Thyroid gland (tissue), 4 donors: ENCODE results near the gene CHST13. TPM values are rescaled to one million over a fixed set of nuclear protein-coding genes. Genes with fewer than 3 reads are reported as not detected.
"Not testable (repeated sequence)": the region's sequence is repeated elsewhere in the genome, so short reads cannot be mapped to it uniquely, and the experiment has no call there.

Experiments
- DNase-seq, 2 donors: peaks; one replicate each; pipeline ENCODE4 v3.0.0-alpha.2; 2019
- H3K27ac ChIP-seq, 3 donors: fragments of 200-600 bp; sonication (generic); 1 replicate in 2 of 3; 2 replicates in 1 of 3; pipeline ENCODE4 v1.5.1; 2016 to 2019; ENCODE audit warnings: mild to moderate bottlenecking in 1 of 3, moderate library complexity in 1 of 3
- H3K27me3 ChIP-seq: fragments of 200-600 bp; sonication (generic); one replicate; pipeline ENCODE4 v1.5.1; 2019
- H3K36me3 ChIP-seq, 2 donors: fragments of 200-600 bp; sonication (generic); one replicate each; pipeline ENCODE4 v1.5.1; 2016 to 2019
- H3K4me1 ChIP-seq, 2 donors: fragments of 200-600 bp; sonication (generic); one replicate each; pipeline ENCODE4 v1.5.1; 2017 to 2019
- H3K4me3 ChIP-seq, 3 donors: fragments of 200-600 bp; sonication (generic); replicated peaks in 1 of 3; 1 replicate in 2 of 3; 2 replicates in 1 of 3; pipeline ENCODE4 v1.5.1; 2016; ENCODE audit warnings: mild to moderate bottlenecking in 1 of 3
- H3K9me3 ChIP-seq: fragments of 200-600 bp; sonication (generic); one replicate; pipeline ENCODE4 v1.5.1; 2017
- CTCF ChIP-seq, 6 experiments: fragments of 200-600 bp in 3 of 6; fragments of 450-650 bp in 3 of 6; sonication (generic) in 3 of 6; IDR thresholded peaks; one replicate each; pipeline ENCODE4 v1.5.1; 2016 to 2019; ENCODE audit warnings: antibody characterized with exemption in 6 of 6, mild to moderate bottlenecking in 2 of 6, inconsistent platforms in 1 of 6, moderate library complexity in 1 of 6
- POLR2A ChIP-seq, 2 donors: fragments of 450-650 bp; IDR thresholded peaks; one replicate each; pipeline ENCODE4 v1.6.1; 2017; ENCODE audit warnings: antibody characterized with exemption in 2 of 2, mild to moderate bottlenecking in 2 of 2, moderate library complexity in 1 of 2
- WGBS, 2 donors: methylation state at CpG; one replicate each; pipeline ENCODE4 v1.1.5; 2017; 5-methylcytosine and 5-hydroxymethylcytosine counted together
- intact Hi-C: fragments of 100-400 bp; cut with DNase I; formaldehyde crosslinking; loops from one replicate; pipeline ENCODE4 v1.15.1; 2023
- total RNA-seq, 4 donors: library from RNA; depleted of rRNA; stranded (reverse); fragments of >200 nt; gene quantifications; one replicate each; pipeline ENCODE4 v1.2.3, GENCODE V29; 2016

Gene CHST13
- total RNA-seq, 4 donors from 2014 or later = 0.13 to 0.56 TPM; not detected in 2

DNA sequence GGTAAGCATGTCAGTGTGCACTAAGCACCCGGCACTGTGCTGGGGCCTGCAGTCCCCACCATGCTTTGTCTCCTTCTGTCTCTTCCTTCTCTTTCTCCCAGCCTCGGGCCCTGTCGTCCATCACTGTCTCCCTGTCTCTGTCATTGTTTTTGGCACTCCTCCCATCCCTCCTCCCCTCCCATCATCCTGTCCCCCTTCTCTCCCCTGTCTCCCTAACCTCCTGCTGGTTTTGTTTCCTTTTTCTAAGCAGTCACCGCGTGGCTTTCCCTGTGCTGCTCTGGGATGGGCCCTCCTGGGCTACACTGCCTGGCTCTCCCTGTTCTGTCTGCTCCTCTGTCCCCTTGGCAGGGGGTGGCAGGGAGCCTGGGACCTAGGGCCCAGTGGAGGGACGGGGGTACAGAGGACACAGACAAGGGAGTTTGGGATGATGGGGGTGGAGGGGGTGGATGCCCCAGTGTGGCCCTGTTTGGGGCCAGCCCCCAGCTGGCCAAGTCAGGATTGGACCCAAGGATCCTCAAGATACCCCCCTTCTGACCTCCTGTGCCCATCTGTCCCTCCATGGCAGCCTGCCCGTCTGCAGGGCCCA is 5.7 kb downstream of the CHST13 start:
- Histone ChIP-seq H3K9me3 (no peaks in the 10 kb centered on the region), H3K36me3 (no peaks in the 10 kb centered on the region), H3K4me3 (no peak overlapping the region), H3K27me3 (no peaks in the 10 kb centered on the region), H3K27ac (no peak overlapping the region), H3K4me1 (no peaks in the 10 kb centered on the region)
- intact Hi-C loops = loop anchor here (5.0 kb wide), 1 partner anchor 928 kb away; no protein-coding TSS in a partner anchor
- no peak for DNase-seq
- 72 to 76% methylated on average over 7 of the region's 7 CpGs for WGBS, 2 donors
- no peak for TF ChIP-seq POLR2A (IDR thresholded peaks at IDR 0.05)
- TF ChIP-seq CTCF (IDR thresholded peaks at IDR 0.05) = no peak

DNA sequence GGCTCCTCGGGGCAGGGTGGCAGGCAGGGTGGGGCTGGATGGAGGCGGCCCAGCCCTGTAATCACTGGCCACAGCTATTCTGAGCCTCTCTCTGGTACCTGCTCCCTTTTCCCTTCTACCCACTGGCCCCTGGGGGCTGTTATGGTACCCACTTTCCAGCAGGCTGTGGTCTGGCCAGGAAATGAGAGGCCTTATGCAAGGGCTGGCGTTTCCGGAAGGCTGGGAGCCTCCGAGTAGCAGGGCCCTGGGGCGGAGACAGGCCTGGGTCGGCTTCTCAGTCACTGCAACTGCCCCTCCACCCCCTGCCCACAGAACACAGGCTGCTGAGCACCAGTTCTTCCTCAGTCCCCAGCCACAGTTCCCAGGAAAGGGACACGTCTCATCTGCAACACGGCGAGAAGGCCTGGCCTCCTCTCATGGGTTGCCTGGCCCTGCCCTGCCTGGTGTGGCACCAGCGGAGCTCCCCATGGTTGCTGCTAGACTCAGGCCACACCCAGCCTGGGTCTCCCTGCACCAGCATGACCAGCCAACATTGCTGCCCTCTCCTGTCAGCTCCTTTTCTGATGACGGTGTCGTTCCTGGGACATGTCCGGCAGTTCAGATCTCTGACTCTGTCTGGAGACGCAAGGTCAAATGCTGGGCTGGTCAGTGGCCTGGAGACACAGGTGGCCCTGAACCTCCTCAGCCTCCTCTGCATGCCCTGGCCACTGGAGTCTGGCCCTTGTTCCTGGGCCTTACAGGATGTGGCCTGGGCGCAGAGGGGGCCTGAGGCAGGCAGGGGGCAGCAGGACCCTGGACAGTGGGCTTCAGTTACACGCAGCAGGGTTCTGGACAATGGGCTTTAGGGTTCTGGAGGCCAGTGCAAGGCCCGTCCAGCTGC is 6.5 kb downstream of the CHST13 start:
- no peaks in the 10 kb centered on the region for H3K36me3 ChIP-seq
- no peaks in the 10 kb centered on the region for H3K27me3 ChIP-seq
- TF ChIP-seq CTCF (IDR thresholded peaks at IDR 0.05) = no peak
- no peak for TF ChIP-seq POLR2A (IDR thresholded peaks at IDR 0.05)
- no peak overlapping the region for H3K27ac ChIP-seq
- H3K9me3 ChIP-seq = no peaks in the 10 kb centered on the region
- DNase-seq = no peak
- intact Hi-C loops = no loop called here
- no peaks in the 10 kb centered on the region for H3K4me1 ChIP-seq
- no peak overlapping the region for H3K4me3 ChIP-seq
- 83 to 89% methylated on average over 9 to 16 of the region's 18 CpGs for WGBS, 2 donors

- 73 to 76% methylated on average over 2 to 5 of the region's 6 CpGs for WGBS, 2 donors
- TF ChIP-seq CTCF (IDR thresholded peaks at IDR 0.05) (no peak), POLR2A (IDR thresholded peaks at IDR 0.05) (no peak)
- intact Hi-C loops = no loop called here
- no peak for DNase-seq
- no peaks in the 10 kb centered on the region for H3K36me3 ChIP-seq
- H3K4me1 ChIP-seq = no peaks in the 10 kb centered on the region
- H3K27me3 ChIP-seq = no peaks in the 10 kb centered on the region
- no peaks in the 10 kb centered on the region for H3K9me3 ChIP-seq
- no peak overlapping the region for H3K27ac ChIP-seq
- H3K4me3 ChIP-seq = no peak overlapping the region
Measured at GRCh38 chr3:126531051-126531330, 7.0 kb downstream of the CHST13 start.

DNA sequence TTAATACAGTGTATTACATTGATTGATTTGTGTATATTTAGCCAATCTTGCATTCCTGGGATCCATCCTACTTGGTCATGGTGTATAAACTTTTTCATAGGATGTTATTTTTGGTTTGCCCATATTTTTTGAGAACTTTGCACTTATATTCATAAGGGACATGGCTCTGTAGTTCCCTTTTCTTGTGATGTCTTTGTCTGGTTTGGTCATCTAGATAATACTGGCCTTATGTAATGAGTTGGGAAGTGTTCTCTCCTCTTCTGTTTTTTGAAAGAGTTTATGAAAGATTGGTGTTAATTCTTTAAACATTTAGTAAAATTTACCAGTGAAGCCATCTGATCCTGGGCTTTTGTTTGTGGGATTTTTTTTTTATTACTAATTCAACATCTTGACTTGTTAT is 9.6 kb downstream of the CHST13 start:
- Histone ChIP-seq H3K9me3 (no peaks in the 10 kb centered on the region), H3K36me3 (no peaks in the 10 kb centered on the region), H3K4me1 (no peaks in the 10 kb centered on the region), H3K27me3 (no peaks in the 10 kb centered on the region), H3K4me3 (no peak overlapping the region), H3K27ac (no peak overlapping the region)
- TF ChIP-seq POLR2A (IDR thresholded peaks at IDR 0.05) (no peak), CTCF (IDR thresholded peaks at IDR 0.05) (no peak)
- intact Hi-C loops = no loop called here
- no peak for DNase-seq

GRCh38 chr3:126534716-126535115 is 10.8 kb downstream of the CHST13 start:
- WGBS, 2 donors = 72 to 100% methylated on average over 1 to 2 of the region's 7 CpGs
- not testable (repeated sequence) for DNase-seq

More at GRCh38 chr3:126534716-126535115, 10.8 kb downstream of the CHST13 start:
- H3K4me1 ChIP-seq, H3K27me3 ChIP-seq, intact Hi-C loops, H3K36me3 ChIP-seq, H3K27ac ChIP-seq, H3K9me3 ChIP-seq, H3K4me3 ChIP-seq: not testable (repeated sequence)
